ENCODE data around the gene FRG1.
"Not testable (repeated sequence)": the region's sequence is repeated elsewhere in the genome, so short reads cannot be mapped to it uniquely, and the experiment has no call there.

The FRG1 gene

DNA sequence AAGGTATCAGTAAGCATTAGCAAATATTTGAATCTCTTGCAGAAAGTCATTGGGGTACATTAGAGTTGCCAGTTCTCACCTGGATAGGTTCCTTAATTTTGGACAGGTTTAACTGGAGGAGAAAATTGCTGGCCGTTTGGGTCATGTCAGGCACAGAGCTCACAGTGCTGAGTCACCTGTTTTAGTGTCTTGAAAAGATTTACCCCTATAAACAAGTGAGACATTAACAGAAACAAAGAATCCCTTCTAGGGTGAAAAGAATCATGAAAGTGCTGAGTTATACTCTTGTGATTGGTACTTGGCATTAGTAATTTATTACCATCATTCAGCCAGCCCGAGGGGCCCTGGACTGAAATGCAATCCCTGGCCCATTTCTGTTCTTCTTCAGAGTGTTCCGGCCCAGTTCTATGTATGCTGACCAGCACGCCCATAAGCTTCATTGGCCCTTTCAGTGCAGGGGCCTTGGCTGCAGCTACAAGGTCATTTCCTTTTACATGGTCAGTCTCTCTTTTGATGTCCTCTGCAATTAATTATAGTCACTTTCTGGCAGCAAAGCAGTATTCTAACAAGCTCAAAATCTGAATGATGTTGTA is 45.1 kb downstream of the FRG1 start:
- not testable (repeated sequence) for DNase-seq

- DNase-seq, result no peak
Measured at GRCh38 chr4:189988877-189989431, 48.3 kb downstream of the FRG1 start.

GRCh38 chr4:189989941-189990340 is 49.3 kb downstream of the FRG1 start:
- not testable (repeated sequence) for DNase-seq

All from CD4-positive, alpha-beta T cell treated with Interleukin-17A for 1 hour (primary cell).